Naive thymus-derived CD8-positive, alpha-beta T cell (primary cell): ENCODE measurements around the gene ZNF316. TPM values are rescaled to one million over a fixed set of nuclear protein-coding genes. Genes with fewer than 3 reads are reported as not detected.

ENCODE experiments used
- ATAC-seq, 2 donors: fragments of 150-1000 bp; cut with Tn5 transposase in 1 of 2; sonication (Bioruptor Pico), chemical (Tn5 transposase) in 1 of 2; 1 replicate in 1 of 2; 2 replicates in 1 of 2; pipeline ENCODE4 v1.10.0; 2021; ENCODE audit warnings: mild to moderate bottlenecking in 2 of 2, moderate library complexity in 2 of 2
- POLR2A ChIA-PET: fragments of 350-600 bp; sonication (Branson Sonifier 250); formaldehyde crosslinking; loops from one replicate; lab custom pipeline; 2021; ENCODE audit warnings: antibody characterized with exemption; lab: Charles Lee
- DNase-seq, 10 donors: peaks; one replicate each; pipeline versions ENCODE4 v3.0.0 to v3.0.0-alpha.2; 2020 to 2022
- H3K27ac Mint-ChIP-seq, 10 donors: one replicate each; pipeline ENCODE4 v1.8.0; 2020 to 2022; ENCODE audit warnings: mild to moderate bottlenecking in 10 of 10, mixed read lengths in 10 of 10, moderate library complexity in 4 of 10, inconsistent platforms in 1 of 10
- H3K27me3 Mint-ChIP-seq, 5 donors: one replicate each; pipeline ENCODE4 v1.8.0; 2021 to 2022; ENCODE audit warnings: mixed read lengths in 5 of 5
- H3K36me3 Mint-ChIP-seq, 3 donors: one replicate each; pipeline ENCODE4 v1.8.0; 2020 to 2022; ENCODE audit warnings: mixed read lengths in 3 of 3, mild to moderate bottlenecking in 2 of 3, inconsistent platforms in 1 of 3
- H3K4me1 Mint-ChIP-seq, 4 donors: one replicate each; pipeline ENCODE4 v1.8.0; 2021 to 2022; ENCODE audit warnings: mixed read lengths in 4 of 4
- H3K4me3 Mint-ChIP-seq, 10 donors: one replicate each; pipeline ENCODE4 v1.8.0; 2020 to 2022; ENCODE audit warnings: mild to moderate bottlenecking in 10 of 10, mixed read lengths in 10 of 10, moderate library complexity in 6 of 10, inconsistent platforms in 1 of 10
- H3K9me3 Mint-ChIP-seq, 9 donors: one replicate each; pipeline ENCODE4 v1.8.0; 2020 to 2022; ENCODE audit warnings: mixed read lengths in 9 of 9, mild to moderate bottlenecking in 3 of 9, inconsistent platforms in 1 of 9, moderate library complexity in 1 of 9
- polyA plus RNA-seq, 3 donors: library from polyadenylated mRNA; unstranded; fragments of 300-500 nt; fragmentation: Illumina TruSeq; gene quantifications; one replicate each; pipeline ENCODE4 v1.2.3, GENCODE V29; 2021
- total RNA-seq, 8 experiments: library from RNA in 2 of 8; stranded (reverse) in 2 of 8; gene quantifications; one replicate each; pipeline ENCODE4 v1.2.3 and lab custom pipeline; 2021 to 2026

ZNF316 gene
- total and polyA plus RNA-seq, 5 experiments from 2014 or later: 0.96 to 77.9 (median 5.7) TPM

- POLR2A ChIA-PET: interaction anchor here (1.2 kb wide), 1 partner anchor 50 kb away, joined by 3 read pairs; the partner anchor contains the start of gene INTS15
- Mint-ChIP-seq H3K4me1 (peaks cover 18 to 41% (median 34%) of the 10 kb centered on the region in 4 donors), H3K9me3 (no peaks in the 10 kb centered on the region), H3K27me3 (no peaks in the 10 kb centered on the region), H3K36me3 (peaks cover 0 to 50% (median 2%) of the 10 kb centered on the region in 3 donors), H3K4me3 (peak overlapping the region in 7 of 10 donors; percentile 7 to 54 (median 28)), H3K27ac (peak overlapping the region in 9 of 10 donors; percentile 8 to 95 (median 64))
- DNase-seq (no peak), ATAC-seq (no peak)
These were observed 3.2 kb downstream of the ZNF316 start for GRCh38 chr7:6640246-6640721.

- DNase-seq (no peak), ATAC-seq (no peak)
- peaks cover 0 to 59% (median 3%) of the 10 kb centered on the region in 3 donors for H3K36me3 Mint-ChIP-seq
- no peaks in the 10 kb centered on the region for H3K9me3 Mint-ChIP-seq
- H3K27me3 Mint-ChIP-seq: no peaks in the 10 kb centered on the region
- POLR2A ChIA-PET: interaction anchor here (0.6 to 1.2 kb wide), 2 partner anchors 33 to 51 kb away, joined by 3 to 4 read pairs; partner anchors contain the start of gene INTS15
- peaks cover 18 to 36% (median 31%) of the 10 kb centered on the region in 4 donors for H3K4me1 Mint-ChIP-seq
- peak overlapping the region in 7 of 10 donors; percentile 13 to 85 (median 57) for H3K27ac Mint-ChIP-seq
- no peak overlapping the region for H3K4me3 Mint-ChIP-seq
These were observed 4.4 kb downstream of the ZNF316 start for GRCh38 chr7:6641305-6642035.

- H3K9me3 Mint-ChIP-seq: no peaks in the 10 kb centered on the region
- peaks cover 0 to 64% (median 10%) of the 10 kb centered on the region in 3 donors for H3K36me3 Mint-ChIP-seq
- peaks cover 20 to 35% (median 31%) of the 10 kb centered on the region in 4 donors for H3K4me1 Mint-ChIP-seq
- no peak overlapping the region for H3K4me3 Mint-ChIP-seq
- ATAC-seq: no peak
- H3K27ac Mint-ChIP-seq: peak overlapping the region in 3 of 10 donors; percentile 27 to 84 (median 43)
- no peak for DNase-seq
- H3K27me3 Mint-ChIP-seq: no peaks in the 10 kb centered on the region
- POLR2A ChIA-PET: no interaction called here
These were observed 5.2 kb downstream of the ZNF316 start for GRCh38 chr7:6642239-6642839.

GRCh38 chr7:6642861-6643640 is 5.9 kb downstream of the ZNF316 start:
- no peaks in the 10 kb centered on the region for H3K27me3 Mint-ChIP-seq
- ATAC-seq (no peak), DNase-seq (no peak)
- H3K4me3 Mint-ChIP-seq: no peak overlapping the region
- POLR2A ChIA-PET: no interaction called here
- H3K4me1 Mint-ChIP-seq: peaks cover 17 to 34% (median 27%) of the 10 kb centered on the region in 4 donors
- peak overlapping the region in 4 of 10 donors; percentile 22 to 53 (median 35) for H3K27ac Mint-ChIP-seq
- no peaks in the 10 kb centered on the region for H3K9me3 Mint-ChIP-seq
- H3K36me3 Mint-ChIP-seq: peaks cover 0 to 67% (median 10%) of the 10 kb centered on the region in 3 donors

- no peaks in the 10 kb centered on the region for H3K9me3 Mint-ChIP-seq
- peaks cover 13 to 23% (median 16%) of the 10 kb centered on the region in 4 donors for H3K4me1 Mint-ChIP-seq
- H3K27me3 Mint-ChIP-seq: no peaks in the 10 kb centered on the region
- DNase-seq (no peak), ATAC-seq (no peak)
- H3K27ac Mint-ChIP-seq: peak overlapping the region in 3 of 10 donors; percentile 18 to 59 (median 22)
- H3K36me3 Mint-ChIP-seq: peaks cover 0 to 68% (median 14%) of the 10 kb centered on the region in 3 donors
- H3K4me3 Mint-ChIP-seq: no peak overlapping the region
- POLR2A ChIA-PET: no interaction called here
These were observed 7.0 kb downstream of the ZNF316 start for GRCh38 chr7:6643915-6644625.

GRCh38 chr7:6644728-6645127 is 7.6 kb downstream of the ZNF316 start:
- no peak overlapping the region for H3K4me3 Mint-ChIP-seq
- no peaks in the 10 kb centered on the region for H3K9me3 Mint-ChIP-seq
- peaks cover 7 to 17% (median 12%) of the 10 kb centered on the region in 4 donors for H3K4me1 Mint-ChIP-seq
- peaks cover 0 to 72% (median 17%) of the 10 kb centered on the region in 3 donors for H3K36me3 Mint-ChIP-seq
- no peak for ATAC-seq
- POLR2A ChIA-PET: no interaction called here
- DNase-seq: no peak
- no peaks in the 10 kb centered on the region for H3K27me3 Mint-ChIP-seq
- peak overlapping the region in 1 of 10 donors; percentile 51 for H3K27ac Mint-ChIP-seq

- no peak for ATAC-seq
- H3K4me3 Mint-ChIP-seq: no peak overlapping the region
- peaks cover 3 to 9% (median 7%) of the 10 kb centered on the region in 4 donors for H3K4me1 Mint-ChIP-seq
- H3K9me3 Mint-ChIP-seq: peaks cover 0 to 12% (median 0%) of the 10 kb centered on the region in 9 donors
- DNase-seq: no peak
- no peaks in the 10 kb centered on the region for H3K27me3 Mint-ChIP-seq
- POLR2A ChIA-PET: interaction anchor here (0.6 kb wide), 1 partner anchor 14 kb away, joined by 7 read pairs; no protein-coding TSS in a partner anchor
- peaks cover 0 to 78% (median 34%) of the 10 kb centered on the region in 3 donors for H3K36me3 Mint-ChIP-seq
- H3K27ac Mint-ChIP-seq: peak overlapping the region in 3 of 10 donors; percentile 63 to 85 (median 82)
These were observed 9.3 kb downstream of the ZNF316 start for GRCh38 chr7:6646465-6646864.

- Mint-ChIP-seq H3K4me1 (peaks cover 0 to 6% (median 2%) of the 10 kb centered on the region in 4 donors), H3K27ac (peak overlapping the region in 4 of 10 donors; percentile 24 to 85 (median 69)), H3K9me3 (peaks cover 0 to 14% (median 0%) of the 10 kb centered on the region in 9 donors), H3K27me3 (no peaks in the 10 kb centered on the region), H3K4me3 (peak overlapping the region in 1 of 10 donors; percentile 38), H3K36me3 (peaks cover 0 to 78% (median 40%) of the 10 kb centered on the region in 3 donors)
- ATAC-seq: no peak
- POLR2A ChIA-PET: no interaction called here
- DNase-seq: no peak
These were observed 10.0 kb downstream of the ZNF316 start for GRCh38 chr7:6647080-6647479.

GRCh38 chr7:6647541-6647940 is 10.4 kb downstream of the ZNF316 start:
- H3K4me1 Mint-ChIP-seq: peaks cover 0 to 6% (median 1%) of the 10 kb centered on the region in 4 donors
- DNase-seq (no peak), ATAC-seq (no peak)
- peaks cover 0 to 14% (median 0%) of the 10 kb centered on the region in 9 donors for H3K9me3 Mint-ChIP-seq
- H3K27me3 Mint-ChIP-seq: no peaks in the 10 kb centered on the region
- H3K27ac Mint-ChIP-seq: peak overlapping the region in 2 of 10 donors; percentile 24 to 82
- peaks cover 0 to 75% (median 41%) of the 10 kb centered on the region in 3 donors for H3K36me3 Mint-ChIP-seq
- H3K4me3 Mint-ChIP-seq: peak overlapping the region in 1 of 10 donors; percentile 38
- POLR2A ChIA-PET: no interaction called here

GRCh38 chr7:6648066-6648814 is 11.1 kb downstream of the ZNF316 start:
- ATAC-seq: no peak
- H3K4me1 Mint-ChIP-seq: peaks cover 0 to 6% (median under 1%) of the 10 kb centered on the region in 4 donors
- H3K36me3 Mint-ChIP-seq: peaks cover 0 to 73% (median 41%) of the 10 kb centered on the region in 3 donors
- POLR2A ChIA-PET: interaction anchor here (1.5 kb wide), 1 partner anchor 10 kb away, joined by 4 read pairs; no protein-coding TSS in a partner anchor
- no peak for DNase-seq
- no peaks in the 10 kb centered on the region for H3K27me3 Mint-ChIP-seq
- H3K27ac Mint-ChIP-seq: peak overlapping the region in 3 of 10 donors; percentile 27 to 63 (median 53)
- peaks cover 0 to 14% (median 0%) of the 10 kb centered on the region in 9 donors for H3K9me3 Mint-ChIP-seq
- H3K4me3 Mint-ChIP-seq: no peak overlapping the region

- DNase-seq (no peak), ATAC-seq (no peak)
- Mint-ChIP-seq H3K36me3 (peaks cover 0 to 68% (median 41%) of the 10 kb centered on the region in 3 donors), H3K27ac (peak overlapping the region in 1 of 10 donors; percentile 53), H3K9me3 (peaks cover 0 to 14% (median 0%) of the 10 kb centered on the region in 9 donors), H3K27me3 (no peaks in the 10 kb centered on the region), H3K4me3 (no peak overlapping the region), H3K4me1 (peaks cover 0 to 6% (median under 1%) of the 10 kb centered on the region in 4 donors)
- POLR2A ChIA-PET: interaction anchor here (0.6 to 1.5 kb wide), 2 partner anchors 10 to 11 kb away, joined by 3 to 4 read pairs; no protein-coding TSS in a partner anchor
These were observed 11.6 kb downstream of the ZNF316 start for GRCh38 chr7:6648815-6649104.
